Measurements from ENCODE around the gene CCDC194. TPM values are rescaled to one million over a fixed set of nuclear protein-coding genes. Genes with fewer than 3 reads are reported as not detected.

The CCDC194 gene
- total and polyA plus RNA-seq, 8 donors, result 0.23 to 0.56 TPM; not detected in 6

- ATAC-seq (no peak), FAIRE-seq (no peak), DNase-seq (no peak)
- Histone ChIP-seq H3K4me1 (no peaks in the 10 kb centered on the region), H3K9me3 (no peaks in the 10 kb centered on the region), H3K27ac (no peak overlapping the region), H3K36me3 (no peaks in the 10 kb centered on the region), H3K27me3 (no peaks in the 10 kb centered on the region), H3K4me3 (no peak overlapping the region)
- WGBS, 2 donors, result 88 to 95% methylated on average over 5 of the region's 5 CpGs
- TF ChIP-seq CTCF (IDR thresholded peaks at IDR 0.05), result no peak
- intact Hi-C loops (cut with DNase I), result no loop called here
These were observed 13.4 kb downstream of the CCDC194 start for GRCh38 chr19:17380426-17381138.

GRCh38 chr19:17379221-17379631 is 14.8 kb downstream of the CCDC194 start:
- Histone ChIP-seq H3K9me3 (no peaks in the 10 kb centered on the region), H3K27me3 (no peaks in the 10 kb centered on the region), H3K27ac (no peak overlapping the region), H3K36me3 (no peaks in the 10 kb centered on the region), H3K4me1 (no peaks in the 10 kb centered on the region), H3K4me3 (no peak overlapping the region)
- no peak for TF ChIP-seq CTCF (IDR thresholded peaks at IDR 0.05)
- no peak for FAIRE-seq
- no peak for DNase-seq
- intact Hi-C loops (cut with DNase I), result no loop called here
- no peak for ATAC-seq
- WGBS, 2 donors, result 35 to 39% methylated on average over 14 of the region's 14 CpGs

- ATAC-seq, result no peak
- 61 to 64% methylated on average over 13 of the region's 13 CpGs for WGBS, 2 donors
- H3K9me3 ChIP-seq, result no peaks in the 10 kb centered on the region
- no peaks in the 10 kb centered on the region for H3K36me3 ChIP-seq
- H3K4me1 ChIP-seq, result no peaks in the 10 kb centered on the region
- no peak overlapping the region for H3K4me3 ChIP-seq
- FAIRE-seq, result no peak
- no peak for DNase-seq
- intact Hi-C loops (cut with DNase I), result no loop called here
- H3K27me3 ChIP-seq, result no peaks in the 10 kb centered on the region
- H3K27ac ChIP-seq, result no peak overlapping the region
- no peak for TF ChIP-seq CTCF (IDR thresholded peaks at IDR 0.05)
These were observed 15.7 kb downstream of the CCDC194 start for GRCh38 chr19:17378271-17378670.

- no peak for TF ChIP-seq CTCF (IDR thresholded peaks at IDR 0.05)
- ATAC-seq, result no peak
- no peak for FAIRE-seq
- Histone ChIP-seq H3K9me3 (no peaks in the 10 kb centered on the region), H3K4me3 (no peak within 1 kb of the TSS), H3K36me3 (no peaks in the 10 kb centered on the region), H3K27ac (no peak within 1 kb of the TSS), H3K27me3 (no peaks in the 10 kb centered on the region), H3K4me1 (no peaks in the 10 kb centered on the region)
- WGBS, 2 donors, result 50 to 56% methylated on average over 39 of the region's 39 CpGs
- DNase-seq, result no peak
- intact Hi-C loops (cut with DNase I), result no loop called here
These were observed 16.9 kb downstream of the CCDC194 start, which contains the start of gene PLVAP for GRCh38 chr19:17376935-17377600. TSS of gene PLVAP (minus strand) at chr19:17377342. CDS start at chr19:17377288, 54 bp downstream.
